Thoracic aorta (tissue), 2 donors: ENCODE data around the gene PSMD1. TPM values are rescaled to one million over a fixed set of nuclear protein-coding genes. Genes with fewer than 3 reads are reported as not detected.

ENCODE experiments used
- ATAC-seq: fragments of 150-250 bp; one replicate; pipeline ENCODE4 v1.8.0; 2017; ENCODE audit warnings: low read depth; ENCODE audit not compliant: insufficient number of reproducible peaks, low FRiP score
- DNase-seq: peaks from one replicate; pipeline ENCODE4 v3.0.0-alpha.2; 2020; ENCODE audit warnings: low spot score
- H3K27ac ChIP-seq, 2 donors: fragments of 200-600 bp; sonication (generic); 1 replicate in 1 of 2; 2 replicates in 1 of 2; pipeline ENCODE4 v1.5.1; 2016; ENCODE audit warnings: mild to moderate bottlenecking in 2 of 2, moderate library complexity in 2 of 2
- H3K27me3 ChIP-seq: fragments of 200-600 bp; sonication (generic); replicated peaks from 2 replicates; pipeline ENCODE4 v1.6.0; 2016; ENCODE audit warnings: mild to moderate bottlenecking; ENCODE audit not compliant: insufficient read depth
- H3K36me3 ChIP-seq: fragments of 200-600 bp; sonication (generic); one replicate; pipeline ENCODE4 v1.5.1; 2016
- H3K4me1 ChIP-seq, 2 donors: fragments of 200-600 bp; sonication (generic); 1 replicate in 1 of 2; 2 replicates in 1 of 2; pipeline versions ENCODE4 v1.5.1 to v1.6.0; 2016; ENCODE audit warnings: low read depth in 2 of 2, mild to moderate bottlenecking in 1 of 2; ENCODE audit not compliant: control insufficient read depth in 1 of 2
- H3K4me3 ChIP-seq: fragments of 200-600 bp; sonication (generic); 2 replicates; pipeline ENCODE4 v1.5.1; 2016; ENCODE audit warnings: mild to moderate bottlenecking
- H3K9me3 ChIP-seq: fragments of 200-600 bp; sonication (generic); 2 replicates; pipeline ENCODE4 v1.5.1; 2016
- total RNA-seq, 2 donors: library from RNA; depleted of rRNA; stranded (reverse); fragments of >200 nt; gene quantifications; one replicate each; pipeline versions ENCODE4 v1.1.0 to v1.2.3, GENCODE V29; 2016
- TF ChIP-seq, protein P1 (sequence below): fragments of 200-600 bp; sonication (generic); IDR thresholded peaks from one replicate; pipeline ENCODE4 v1.5.1; 2019; ENCODE audit warnings: antibody characterized with exemption

The PSMD1 gene
- total RNA-seq, 2 donors from 2014 or later: 42.2 to 73.5 TPM

DNA sequence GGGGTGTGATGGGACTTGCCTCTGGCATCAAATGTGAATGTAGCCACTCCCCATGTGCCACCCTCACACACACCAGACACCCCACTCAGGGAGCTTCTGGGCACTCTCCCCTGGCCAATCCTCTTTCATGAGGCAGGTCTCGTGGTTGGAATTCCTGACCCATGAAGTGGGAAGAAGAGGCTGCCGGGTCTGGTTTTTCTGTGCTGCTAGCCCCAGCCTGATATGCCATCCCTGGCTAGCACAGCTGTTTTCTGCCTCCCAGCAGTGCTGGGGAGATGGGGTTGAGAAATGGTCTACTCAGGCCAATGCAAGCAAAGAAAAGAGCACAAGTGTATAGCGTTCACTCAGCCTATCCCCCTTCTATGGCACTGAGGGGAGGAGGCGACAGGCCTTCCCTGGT is 20.5 kb upstream of the PSMD1 start:
- Histone ChIP-seq H3K36me3 (no peaks in the 10 kb centered on the region), H3K4me1 (no peaks in the 10 kb centered on the region), H3K27me3 (peaks cover 10% of the 10 kb centered on the region), H3K9me3 (no peaks in the 10 kb centered on the region), H3K4me3 (no peak overlapping the region), H3K27ac (no peak overlapping the region)
- DNase-seq: no peak
- no peak for ATAC-seq
- TF ChIP-seq, protein P1, sequence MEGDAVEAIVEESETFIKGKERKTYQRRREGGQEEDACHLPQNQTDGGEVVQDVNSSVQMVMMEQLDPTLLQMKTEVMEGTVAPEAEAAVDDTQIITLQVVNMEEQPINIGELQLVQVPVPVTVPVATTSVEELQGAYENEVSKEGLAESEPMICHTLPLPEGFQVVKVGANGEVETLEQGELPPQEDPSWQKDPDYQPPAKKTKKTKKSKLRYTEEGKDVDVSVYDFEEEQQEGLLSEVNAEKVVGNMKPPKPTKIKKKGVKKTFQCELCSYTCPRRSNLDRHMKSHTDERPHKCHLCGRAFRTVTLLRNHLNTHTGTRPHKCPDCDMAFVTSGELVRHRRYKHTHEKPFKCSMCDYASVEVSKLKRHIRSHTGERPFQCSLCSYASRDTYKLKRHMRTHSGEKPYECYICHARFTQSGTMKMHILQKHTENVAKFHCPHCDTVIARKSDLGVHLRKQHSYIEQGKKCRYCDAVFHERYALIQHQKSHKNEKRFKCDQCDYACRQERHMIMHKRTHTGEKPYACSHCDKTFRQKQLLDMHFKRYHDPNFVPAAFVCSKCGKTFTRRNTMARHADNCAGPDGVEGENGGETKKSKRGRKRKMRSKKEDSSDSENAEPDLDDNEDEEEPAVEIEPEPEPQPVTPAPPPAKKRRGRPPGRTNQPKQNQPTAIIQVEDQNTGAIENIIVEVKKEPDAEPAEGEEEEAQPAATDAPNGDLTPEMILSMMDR: no peak

DNA sequence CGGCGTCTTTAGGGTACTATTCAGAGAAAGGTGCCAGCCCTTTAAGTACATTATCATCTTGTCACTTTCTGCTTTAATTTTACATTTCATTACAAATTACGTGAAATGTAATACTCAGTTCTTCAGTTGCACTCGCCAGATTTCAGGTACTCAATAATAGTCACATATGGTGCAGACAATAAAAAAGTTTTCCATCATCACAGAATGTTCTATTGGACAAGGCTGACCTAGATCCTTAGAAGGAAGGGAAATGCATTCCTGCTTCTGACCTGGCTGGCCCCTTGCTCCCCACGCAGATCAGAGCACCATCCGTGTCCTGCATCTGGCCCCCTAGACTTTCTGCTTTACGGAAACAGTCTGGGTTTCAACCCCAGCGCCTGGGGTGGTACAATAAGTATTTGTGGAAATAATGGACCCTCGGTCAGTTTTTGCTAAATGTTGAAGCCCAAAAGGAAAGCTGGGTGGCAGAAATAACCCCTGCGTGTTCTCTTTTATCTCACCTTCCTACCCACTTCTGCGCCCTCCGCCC is 20.0 kb upstream of the PSMD1 start:
- Histone ChIP-seq H3K9me3 (no peaks in the 10 kb centered on the region), H3K27ac (no peak overlapping the region), H3K27me3 (peaks cover 10% of the 10 kb centered on the region), H3K4me3 (no peak overlapping the region), H3K4me1 (no peaks in the 10 kb centered on the region), H3K36me3 (no peaks in the 10 kb centered on the region)
- no peak for ATAC-seq
- no peak for DNase-seq
- TF ChIP-seq, protein P1: no peak

DNA sequence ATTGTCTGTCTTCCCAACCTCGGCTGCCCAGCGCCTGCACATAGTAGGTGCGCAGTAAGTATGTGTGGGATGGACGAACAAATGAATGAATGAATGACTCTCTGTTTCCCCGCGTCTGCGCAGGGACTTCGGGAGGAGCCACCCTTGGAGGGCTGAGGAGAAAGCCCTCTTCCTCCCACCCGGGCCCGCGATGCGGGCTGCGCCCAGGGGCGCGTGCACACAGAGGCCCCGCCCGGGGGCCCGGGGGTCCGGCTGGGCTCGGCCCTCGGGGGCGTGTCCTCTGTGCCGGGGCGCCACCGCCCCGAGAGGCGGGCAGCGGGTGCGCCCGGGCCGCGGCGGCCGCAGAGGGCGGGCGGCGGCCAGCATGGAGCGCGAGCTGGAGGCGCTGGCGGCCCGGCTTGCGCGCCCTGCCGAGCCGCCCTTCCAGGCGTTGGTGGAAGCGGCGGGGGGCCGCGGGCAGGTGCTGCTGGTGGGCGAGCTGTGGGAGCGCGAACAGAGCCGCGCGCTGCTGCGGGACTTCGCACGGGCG is 19.4 kb upstream of the PSMD1 start, which contains the start of gene C2orf72:
Gene C2orf72, plus strand, starts transcription at position 322 of the 529 bp plus-strand sequence. Its CDS starts 43 bp downstream, at position 365.
- DNase-seq (no peak), ATAC-seq (no peak)
- TF ChIP-seq, protein P1: no peak
- Histone ChIP-seq H3K27ac (no peak within 1 kb of the TSS), H3K4me1 (no peaks in the 10 kb centered on the region), H3K9me3 (no peaks in the 10 kb centered on the region), H3K36me3 (no peaks in the 10 kb centered on the region), H3K27me3 (peaks cover 10% of the 10 kb centered on the region), H3K4me3 (peak within 1 kb of the TSS; percentile 48)

DNA sequence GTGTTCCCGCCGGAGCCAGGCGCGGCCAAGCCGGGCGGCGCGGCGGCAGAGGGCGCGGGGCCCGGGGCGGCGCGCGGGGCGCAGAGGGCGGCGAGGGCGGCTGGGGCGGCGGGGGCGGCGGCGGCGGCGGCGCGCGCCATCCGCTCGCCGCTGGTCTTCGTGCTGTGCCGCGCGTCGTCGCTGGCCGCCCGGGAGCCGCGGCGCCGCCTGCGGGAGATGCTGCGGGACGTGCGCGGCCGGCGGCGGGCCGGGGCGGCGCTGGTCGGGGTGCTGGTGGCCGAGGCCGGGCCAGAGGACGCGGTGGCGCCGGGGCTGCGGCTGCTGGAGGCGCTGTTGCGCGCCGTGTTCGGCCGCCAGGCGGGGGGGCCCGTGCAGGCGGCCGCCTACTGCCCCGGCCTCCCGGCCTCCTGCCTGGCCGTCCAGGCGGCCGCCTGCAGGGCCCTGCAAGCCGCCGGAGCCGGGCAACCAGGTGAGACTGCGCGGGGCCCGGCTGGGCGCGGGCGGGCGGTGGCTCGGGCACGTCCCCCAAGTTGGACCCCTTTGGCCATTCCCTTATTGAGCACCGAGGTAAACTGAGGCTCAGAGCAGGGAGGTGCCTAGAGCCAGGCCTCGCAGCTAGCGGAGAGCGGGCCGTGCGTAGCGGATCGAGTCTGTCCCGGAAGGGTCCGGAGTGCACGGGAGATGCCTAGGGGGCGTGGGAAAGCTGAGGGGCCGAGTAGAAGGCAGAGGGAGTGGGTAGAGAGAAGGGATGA is 18.8 kb upstream of the PSMD1 start:
- Histone ChIP-seq H3K4me1 (no peaks in the 10 kb centered on the region), H3K9me3 (no peaks in the 10 kb centered on the region), H3K27me3 (peaks cover 10% of the 10 kb centered on the region), H3K27ac (no peak overlapping the region), H3K4me3 (peak overlapping the region; percentile 48), H3K36me3 (no peaks in the 10 kb centered on the region)
- DNase-seq (no peak), ATAC-seq (no peak)
- TF ChIP-seq, protein P1: no peak

DNA sequence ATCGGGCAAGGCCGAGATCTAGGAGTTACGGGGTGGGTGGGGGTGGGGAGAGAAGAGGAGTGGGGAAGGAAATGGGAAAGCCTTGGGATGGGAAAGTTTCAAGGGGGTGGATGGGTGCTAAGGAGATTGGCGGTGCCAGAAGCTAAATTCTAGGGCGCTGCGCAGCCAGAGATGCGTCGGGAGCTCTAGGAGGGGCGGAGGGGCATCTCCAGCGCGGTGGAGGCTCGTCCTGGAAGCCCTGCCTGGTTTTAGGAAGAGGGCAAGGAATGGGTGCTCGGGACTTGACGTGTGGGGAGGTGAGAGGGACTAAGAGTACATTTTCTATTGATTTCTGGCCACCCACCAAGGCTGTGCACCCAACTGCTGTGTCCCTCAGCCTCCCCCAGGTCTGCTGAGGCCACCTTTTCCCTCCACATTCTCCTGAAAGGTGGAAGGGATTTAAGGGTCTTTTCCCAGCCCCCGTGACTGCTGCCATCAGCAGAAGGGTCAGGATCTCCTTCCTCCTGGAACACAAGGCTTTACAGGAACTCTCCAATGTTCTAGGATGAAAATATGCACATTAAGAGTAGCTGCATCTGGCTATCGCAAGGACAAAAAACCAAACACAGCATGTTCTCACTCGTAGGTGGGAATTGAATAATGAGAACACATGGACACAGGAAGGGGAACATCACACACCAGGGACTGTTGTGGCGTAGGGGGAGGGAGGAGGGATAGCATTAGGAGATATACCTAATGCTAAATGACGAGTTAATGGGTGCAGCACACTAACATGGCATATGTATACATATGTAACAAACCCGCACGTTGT is 18.0 kb upstream of the PSMD1 start:
- Histone ChIP-seq H3K27me3 (peaks cover 10% of the 10 kb centered on the region), H3K4me1 (no peaks in the 10 kb centered on the region), H3K36me3 (no peaks in the 10 kb centered on the region), H3K4me3 (no peak overlapping the region), H3K9me3 (no peaks in the 10 kb centered on the region), H3K27ac (no peak overlapping the region)
- TF ChIP-seq, protein P1: no peak
- ATAC-seq (no peak), DNase-seq (no peak)
